ENCODE results near the gene MBNL1.

MBNL1 gene

DNA sequence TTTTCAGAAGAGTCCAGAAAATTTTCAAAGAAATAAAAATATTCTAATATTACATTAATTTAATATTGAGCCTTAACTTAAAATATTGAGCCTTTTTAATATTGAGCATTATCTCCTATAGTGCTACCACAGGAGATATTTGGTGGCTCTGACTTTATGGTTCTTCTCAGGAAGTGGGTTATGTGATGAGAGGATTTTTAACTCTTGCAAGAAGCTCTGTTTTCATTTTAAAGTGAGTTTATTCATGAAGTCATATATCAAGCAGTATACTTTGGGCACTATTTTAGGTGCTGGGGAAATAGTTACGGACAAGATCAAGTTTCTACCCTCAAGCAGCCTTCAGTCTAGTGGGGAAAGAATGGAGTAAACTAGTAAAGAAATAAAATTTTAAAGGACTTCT is 13.4 kb upstream of the MBNL1 start:
- peaks cover 27% of the 10 kb centered on the region for H3K4me1 ChIP-seq (ENCODE audit: control insufficient read depth, insufficient read depth, low read length)
- H3K9ac ChIP-seq (ENCODE audit: low read depth, low read length): no peak overlapping the region
- no peaks in the 10 kb centered on the region for H3K36me3 ChIP-seq (ENCODE audit: insufficient read depth, low read length)
- H3K4me2 ChIP-seq (ENCODE audit: low read length): no peak overlapping the region
- no peaks in the 10 kb centered on the region for H3K27me3 ChIP-seq (ENCODE audit: control insufficient read depth, insufficient read depth, low read length)
- H3K4me3 ChIP-seq (ENCODE audit: low read length): no peak overlapping the region
- H3K9me3 ChIP-seq (replicated peaks; ENCODE audit: low read length): no peaks in the 10 kb centered on the region

DNA sequence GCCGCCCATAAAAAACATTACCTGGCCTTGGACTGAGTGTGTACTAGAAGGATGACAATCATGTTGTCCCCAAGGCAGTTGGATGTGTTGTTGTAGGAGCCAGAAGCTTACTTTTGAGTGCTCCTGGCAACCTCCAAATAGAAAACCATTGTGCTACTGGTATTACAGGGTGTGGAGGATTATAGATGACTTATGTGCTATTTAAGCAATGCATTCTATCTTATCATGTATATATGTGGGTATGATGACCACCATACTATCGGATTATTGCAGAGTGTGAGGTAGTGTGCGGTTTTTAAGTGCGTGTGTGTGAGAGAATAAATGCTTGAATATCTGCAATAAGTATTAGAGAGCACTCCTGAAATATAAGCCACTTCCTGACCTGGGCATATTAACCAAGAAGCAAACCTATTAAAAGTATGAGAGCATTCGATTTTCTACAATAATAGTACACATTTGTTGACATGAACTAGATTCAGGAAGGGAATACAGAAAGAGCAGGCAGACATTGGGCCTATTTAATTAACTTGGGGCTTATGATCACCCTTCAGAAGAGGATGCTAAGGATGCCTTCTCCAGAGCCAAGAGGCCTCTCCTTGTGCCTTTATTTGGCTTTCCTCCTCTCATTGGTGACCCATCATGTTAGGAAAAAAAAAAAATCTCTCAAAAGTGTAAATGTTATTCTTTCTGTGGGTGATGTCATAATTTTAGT is 11.7 kb upstream of the MBNL1 start:
- Histone ChIP-seq H3K36me3 (ENCODE audit: insufficient read depth, low read length) (no peaks in the 10 kb centered on the region), H3K27me3 (ENCODE audit: control insufficient read depth, insufficient read depth, low read length) (no peaks in the 10 kb centered on the region), H3K9me3 (replicated peaks; ENCODE audit: low read length) (no peaks in the 10 kb centered on the region), H3K9ac (ENCODE audit: low read depth, low read length) (no peak overlapping the region), H3K4me1 (ENCODE audit: control insufficient read depth, insufficient read depth, low read length) (peaks cover 27% of the 10 kb centered on the region), H3K4me3 (ENCODE audit: low read length) (no peak overlapping the region), H3K4me2 (ENCODE audit: low read length) (no peak overlapping the region)

DNA sequence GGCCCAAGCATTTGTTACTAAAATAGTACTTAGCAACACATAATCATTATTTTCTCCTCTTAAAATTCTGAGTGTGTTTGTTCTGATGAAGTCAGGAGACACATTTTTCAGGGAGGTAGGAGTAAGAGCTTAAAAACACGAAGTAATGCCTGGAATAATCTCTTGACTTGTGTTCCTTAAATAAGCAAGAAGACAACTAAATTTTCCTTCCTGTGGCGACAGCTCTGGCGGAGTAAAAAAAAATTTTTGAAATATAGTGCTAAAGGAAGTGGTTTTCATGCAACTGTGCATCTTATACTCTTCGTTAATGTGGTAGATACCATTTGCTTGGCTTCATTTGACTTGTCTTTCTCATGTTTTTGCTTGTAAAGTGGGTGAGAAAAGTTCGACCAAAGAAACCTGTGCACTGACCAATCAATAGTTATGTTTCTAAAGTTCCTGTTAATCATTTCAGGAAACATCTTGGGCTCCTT is 11.1 kb upstream of the MBNL1 start:
- H3K4me3 ChIP-seq (ENCODE audit: low read length): no peak overlapping the region
- no peaks in the 10 kb centered on the region for H3K27me3 ChIP-seq (ENCODE audit: control insufficient read depth, insufficient read depth, low read length)
- peaks cover 27% of the 10 kb centered on the region for H3K4me1 ChIP-seq (ENCODE audit: control insufficient read depth, insufficient read depth, low read length)
- no peaks in the 10 kb centered on the region for H3K9me3 ChIP-seq (replicated peaks; ENCODE audit: low read length)
- no peak overlapping the region for H3K4me2 ChIP-seq (ENCODE audit: low read length)
- peak overlapping the region; percentile 35 for H3K9ac ChIP-seq (ENCODE audit: low read depth, low read length)
- H3K36me3 ChIP-seq (ENCODE audit: insufficient read depth, low read length): no peaks in the 10 kb centered on the region

DNA sequence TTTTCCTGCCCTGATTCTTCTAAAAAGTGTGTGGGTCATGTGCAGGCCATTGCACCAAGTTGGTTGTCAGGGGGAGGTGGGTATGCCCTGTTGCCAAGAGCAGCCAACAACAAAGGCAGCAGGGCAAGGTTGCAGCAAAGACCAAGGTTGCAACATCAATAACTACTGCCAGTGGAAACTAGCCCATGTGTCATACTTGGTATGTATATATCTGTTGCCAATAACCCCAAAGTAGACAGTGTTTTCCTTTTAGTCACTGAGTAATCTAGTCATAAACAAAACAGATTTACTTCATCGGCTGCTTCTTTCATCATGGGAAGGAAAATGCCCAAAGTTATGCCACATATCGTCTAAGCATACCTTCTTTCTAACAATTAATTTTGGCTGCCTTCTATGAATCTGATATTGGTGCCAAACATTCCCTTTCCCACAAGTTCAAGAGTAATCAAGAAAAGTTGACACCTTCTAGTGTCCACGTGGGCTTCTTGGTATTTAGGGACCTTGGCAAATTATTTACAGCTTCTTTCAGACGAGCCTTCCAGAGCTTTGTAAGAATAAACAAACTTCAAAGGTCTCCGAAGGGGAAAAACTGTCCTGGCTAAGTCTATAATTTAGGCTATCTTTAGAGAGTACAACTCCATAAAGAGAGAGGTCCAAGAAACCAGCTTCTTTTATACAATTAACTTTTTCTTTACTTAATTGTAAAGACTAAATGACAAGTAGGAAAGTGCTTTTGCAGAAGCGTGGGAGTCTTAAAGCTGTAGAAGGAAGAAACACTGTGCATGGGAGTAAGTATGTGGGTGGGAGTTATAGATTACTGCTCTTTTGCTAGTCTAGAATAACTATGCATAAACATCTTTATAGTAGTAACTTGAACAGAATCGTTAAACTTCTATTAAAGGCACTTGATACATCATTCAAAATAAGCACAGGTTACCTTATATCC is 10.0 kb upstream of the MBNL1 start:
- Histone ChIP-seq H3K4me2 (ENCODE audit: low read length) (peak overlapping the region; percentile 56), H3K9me3 (replicated peaks; ENCODE audit: low read length) (no peaks in the 10 kb centered on the region), H3K4me3 (ENCODE audit: low read length) (no peak overlapping the region), H3K4me1 (ENCODE audit: control insufficient read depth, insufficient read depth, low read length) (peaks cover 27% of the 10 kb centered on the region), H3K27me3 (ENCODE audit: control insufficient read depth, insufficient read depth, low read length) (no peaks in the 10 kb centered on the region), H3K9ac (ENCODE audit: low read depth, low read length) (peak overlapping the region; percentile 2), H3K36me3 (ENCODE audit: insufficient read depth, low read length) (no peaks in the 10 kb centered on the region)

DNA sequence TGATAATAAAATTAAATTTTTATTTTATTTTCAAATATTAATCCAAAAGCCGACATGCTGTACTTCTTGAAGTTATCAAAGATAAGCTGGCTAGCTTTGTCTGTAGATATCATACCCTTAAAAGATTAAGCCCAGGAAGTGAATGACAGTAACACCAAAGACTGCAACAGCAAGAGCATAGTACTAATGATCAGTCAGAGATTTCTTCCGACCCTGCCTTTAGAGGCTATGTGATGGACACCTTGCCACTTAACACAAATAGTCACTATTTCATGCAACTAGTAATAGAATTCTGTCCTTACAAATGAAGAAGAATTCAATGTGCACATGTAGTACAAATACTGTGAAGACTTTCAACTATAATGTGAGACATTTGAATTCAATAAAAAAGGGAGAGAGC is 9.3 kb upstream of the MBNL1 start:
- Histone ChIP-seq H3K9me3 (replicated peaks; ENCODE audit: low read length) (no peaks in the 10 kb centered on the region), H3K36me3 (ENCODE audit: insufficient read depth, low read length) (no peaks in the 10 kb centered on the region), H3K4me2 (ENCODE audit: low read length) (no peak overlapping the region), H3K4me1 (ENCODE audit: control insufficient read depth, insufficient read depth, low read length) (peaks cover 27% of the 10 kb centered on the region), H3K9ac (ENCODE audit: low read depth, low read length) (no peak overlapping the region), H3K4me3 (ENCODE audit: low read length) (no peak overlapping the region), H3K27me3 (ENCODE audit: control insufficient read depth, insufficient read depth, low read length) (no peaks in the 10 kb centered on the region)

DNA sequence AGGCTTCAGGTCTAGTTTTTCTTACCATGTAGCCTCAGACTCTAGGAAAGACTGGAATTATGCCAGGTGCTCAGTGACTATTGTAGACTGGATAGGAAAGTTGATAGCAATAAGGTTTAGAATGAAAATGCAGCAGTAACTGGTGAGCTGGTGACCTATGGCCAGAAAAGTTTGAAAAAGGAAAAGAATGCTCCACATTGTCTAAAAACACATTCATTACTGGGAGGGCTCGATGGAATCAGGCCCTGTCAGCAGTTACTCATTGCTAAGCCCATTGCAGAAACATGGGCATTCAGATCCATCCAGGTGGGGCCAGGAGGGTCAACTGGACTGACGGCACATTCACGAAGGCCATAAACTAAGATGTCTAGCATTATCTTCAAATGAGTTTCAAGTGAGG is 8.7 kb upstream of the MBNL1 start:
- H3K9ac ChIP-seq (ENCODE audit: low read depth, low read length): no peak overlapping the region
- peaks cover 27% of the 10 kb centered on the region for H3K4me1 ChIP-seq (ENCODE audit: control insufficient read depth, insufficient read depth, low read length)
- no peaks in the 10 kb centered on the region for H3K27me3 ChIP-seq (ENCODE audit: control insufficient read depth, insufficient read depth, low read length)
- H3K4me3 ChIP-seq (ENCODE audit: low read length): no peak overlapping the region
- H3K4me2 ChIP-seq (ENCODE audit: low read length): no peak overlapping the region
- no peaks in the 10 kb centered on the region for H3K9me3 ChIP-seq (replicated peaks; ENCODE audit: low read length)
- no peaks in the 10 kb centered on the region for H3K36me3 ChIP-seq (ENCODE audit: insufficient read depth, low read length)

DNA sequence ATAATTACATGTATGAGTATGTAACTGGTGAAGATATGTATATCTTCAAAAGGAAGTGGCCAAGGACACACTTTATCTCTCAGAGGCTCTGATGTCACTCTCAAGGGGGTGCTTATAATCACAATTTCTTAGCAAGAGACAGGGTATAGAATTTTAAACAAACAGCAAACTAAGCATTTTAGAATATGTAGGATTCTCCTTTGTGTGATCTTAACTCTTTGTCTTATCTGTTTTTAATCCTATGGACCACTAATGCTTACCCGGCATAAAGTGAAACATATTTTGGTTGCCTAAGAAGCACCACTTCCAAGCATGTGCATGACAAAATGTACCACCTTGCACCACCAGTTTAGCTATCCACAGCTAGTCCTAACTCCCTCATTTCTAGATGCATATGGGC is 8.2 kb upstream of the MBNL1 start:
- Histone ChIP-seq H3K36me3 (ENCODE audit: insufficient read depth, low read length) (no peaks in the 10 kb centered on the region), H3K4me1 (ENCODE audit: control insufficient read depth, insufficient read depth, low read length) (peaks cover 27% of the 10 kb centered on the region), H3K4me3 (ENCODE audit: low read length) (no peak overlapping the region), H3K4me2 (ENCODE audit: low read length) (no peak overlapping the region), H3K9ac (ENCODE audit: low read depth, low read length) (no peak overlapping the region), H3K9me3 (replicated peaks; ENCODE audit: low read length) (no peaks in the 10 kb centered on the region), H3K27me3 (ENCODE audit: control insufficient read depth, insufficient read depth, low read length) (no peaks in the 10 kb centered on the region)

DNA sequence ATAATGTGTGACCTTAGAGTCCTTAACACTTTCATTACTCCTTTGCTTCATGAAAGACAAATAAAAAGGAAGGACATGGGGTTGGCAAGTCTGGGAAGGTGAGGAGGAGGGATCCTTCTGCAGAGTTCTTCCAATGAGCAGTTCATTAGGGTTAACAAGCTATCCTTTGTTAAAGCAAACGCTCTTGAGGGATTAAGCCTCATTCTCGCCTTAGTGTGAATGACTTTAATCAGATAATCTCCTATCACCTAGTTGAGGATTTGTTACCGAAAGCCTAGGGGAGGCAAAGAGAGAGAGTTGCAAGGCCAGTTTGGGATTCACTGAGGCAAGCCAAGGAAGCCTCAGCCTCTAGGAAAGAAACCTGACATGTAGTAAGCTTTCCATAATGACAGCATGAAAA is 7.4 kb upstream of the MBNL1 start:
- Histone ChIP-seq H3K4me1 (ENCODE audit: control insufficient read depth, insufficient read depth, low read length) (peaks cover 33% of the 10 kb centered on the region), H3K9me3 (replicated peaks; ENCODE audit: low read length) (no peaks in the 10 kb centered on the region), H3K27me3 (ENCODE audit: control insufficient read depth, insufficient read depth, low read length) (no peaks in the 10 kb centered on the region), H3K4me3 (ENCODE audit: low read length) (no peak overlapping the region), H3K4me2 (ENCODE audit: low read length) (no peak overlapping the region), H3K36me3 (ENCODE audit: insufficient read depth, low read length) (no peaks in the 10 kb centered on the region), H3K9ac (ENCODE audit: low read depth, low read length) (no peak overlapping the region)

DNA sequence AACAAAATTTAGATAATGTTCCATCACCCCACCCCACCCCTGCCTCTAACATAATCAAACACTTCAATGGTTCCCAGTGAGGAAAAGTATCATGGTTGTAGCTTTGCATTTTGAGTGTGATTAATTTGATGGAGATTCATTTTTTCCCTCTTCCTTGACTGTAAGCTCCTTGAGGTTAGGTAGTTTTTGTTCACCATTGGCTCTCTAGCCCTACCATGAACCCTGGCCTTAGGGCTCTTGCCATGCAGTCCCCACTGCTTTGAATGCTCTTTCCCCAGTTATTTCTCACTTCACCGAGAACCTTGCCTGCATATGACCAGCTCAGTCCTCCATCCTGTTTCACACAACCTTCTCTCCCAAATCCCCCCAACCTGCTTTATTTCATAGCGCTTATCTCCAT is 5.0 kb upstream of the MBNL1 start:
- Histone ChIP-seq H3K4me2 (ENCODE audit: low read length) (no peak overlapping the region), H3K27me3 (ENCODE audit: control insufficient read depth, insufficient read depth, low read length) (no peaks in the 10 kb centered on the region), H3K36me3 (ENCODE audit: insufficient read depth, low read length) (no peaks in the 10 kb centered on the region), H3K9me3 (replicated peaks; ENCODE audit: low read length) (no peaks in the 10 kb centered on the region), H3K4me1 (ENCODE audit: control insufficient read depth, insufficient read depth, low read length) (peaks cover 37% of the 10 kb centered on the region), H3K4me3 (ENCODE audit: low read length) (no peak overlapping the region), H3K9ac (ENCODE audit: low read depth, low read length) (no peak overlapping the region)

DNA sequence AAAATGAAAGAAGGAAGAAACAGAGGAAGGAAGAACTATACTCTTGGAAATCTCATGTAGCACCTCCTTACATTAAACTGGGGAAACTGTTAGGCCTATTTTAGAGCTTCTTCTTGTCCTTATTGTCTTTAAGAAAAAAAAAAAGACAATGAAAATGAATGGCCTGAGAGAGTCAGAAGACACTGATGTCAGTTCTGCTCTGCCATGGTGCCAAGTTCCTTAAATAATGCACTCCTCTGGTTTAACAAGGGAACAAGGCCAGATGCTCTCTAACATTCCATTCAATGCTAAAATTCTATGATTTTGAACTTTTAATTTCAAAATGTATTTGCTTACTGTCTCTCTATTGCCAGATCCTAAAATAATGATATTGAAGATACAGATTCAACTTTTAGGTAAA is 4.4 kb upstream of the MBNL1 start:
- Histone ChIP-seq H3K4me1 (ENCODE audit: control insufficient read depth, insufficient read depth, low read length) (peaks cover 32% of the 10 kb centered on the region), H3K4me3 (ENCODE audit: low read length) (no peak overlapping the region), H3K4me2 (ENCODE audit: low read length) (no peak overlapping the region), H3K27me3 (ENCODE audit: control insufficient read depth, insufficient read depth, low read length) (no peaks in the 10 kb centered on the region), H3K9me3 (replicated peaks; ENCODE audit: low read length) (no peaks in the 10 kb centered on the region), H3K9ac (ENCODE audit: low read depth, low read length) (no peak overlapping the region), H3K36me3 (ENCODE audit: insufficient read depth, low read length) (no peaks in the 10 kb centered on the region)

DNA sequence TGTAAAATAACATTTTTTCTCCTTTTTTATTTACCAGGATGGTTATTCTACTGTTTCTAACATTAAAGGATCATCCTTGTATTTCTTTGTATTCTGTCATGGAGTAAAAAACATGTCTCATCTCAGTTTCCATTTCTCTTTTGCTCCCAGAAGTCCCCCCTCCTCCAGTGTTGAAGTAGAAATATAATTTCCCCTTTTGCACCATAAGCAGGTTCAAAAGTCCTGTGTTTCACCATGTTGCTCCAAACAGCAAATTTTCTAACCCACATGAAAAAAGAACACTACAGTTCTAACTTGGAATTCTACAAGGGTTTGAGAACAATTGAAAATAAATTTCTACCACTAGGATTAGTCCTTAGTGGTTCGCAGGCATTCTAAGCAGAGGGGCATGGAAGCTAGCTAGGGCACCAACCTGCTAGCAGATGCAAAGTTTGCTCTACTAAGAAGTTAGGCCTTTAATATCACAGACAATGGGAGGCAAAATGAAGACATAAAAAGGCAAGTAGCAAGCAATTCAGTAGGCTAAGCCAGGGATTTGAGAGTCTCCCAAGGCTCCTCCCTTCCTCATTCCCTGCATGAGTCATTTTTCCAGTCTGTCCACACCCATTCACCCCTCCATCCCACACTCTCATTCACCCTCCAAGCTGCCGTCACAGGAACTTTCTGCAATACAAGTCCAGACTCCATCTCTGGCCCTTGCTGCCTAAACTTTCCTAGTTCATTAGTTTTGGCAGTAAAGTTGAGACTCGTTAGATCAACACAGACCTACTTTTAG is 2.3 kb upstream of the MBNL1 start:
- H3K4me3 ChIP-seq (ENCODE audit: low read length): peak overlapping the region; percentile 91
- H3K36me3 ChIP-seq (ENCODE audit: insufficient read depth, low read length): peaks cover 4% of the 10 kb centered on the region
- H3K27me3 ChIP-seq (ENCODE audit: control insufficient read depth, insufficient read depth, low read length): no peaks in the 10 kb centered on the region
- H3K9me3 ChIP-seq (replicated peaks; ENCODE audit: low read length): no peaks in the 10 kb centered on the region
- H3K9ac ChIP-seq (ENCODE audit: low read depth, low read length): peak overlapping the region; percentile 98
- peaks cover 27% of the 10 kb centered on the region for H3K4me1 ChIP-seq (ENCODE audit: control insufficient read depth, insufficient read depth, low read length)
- H3K4me2 ChIP-seq (ENCODE audit: low read length): peak overlapping the region; percentile 95
